GM12872 (cell line): ENCODE measurements around the gene FGGY.

ENCODE experiments used
- CTCF ChIP-seq: IDR thresholded peaks from 3 replicates; pipeline ENCODE4 v1.5.1; 2011; ENCODE audit warnings: low read depth, mild to moderate bottlenecking, low read length, moderate library complexity; ENCODE audit not compliant: insufficient read depth

FGGY gene

DNA sequence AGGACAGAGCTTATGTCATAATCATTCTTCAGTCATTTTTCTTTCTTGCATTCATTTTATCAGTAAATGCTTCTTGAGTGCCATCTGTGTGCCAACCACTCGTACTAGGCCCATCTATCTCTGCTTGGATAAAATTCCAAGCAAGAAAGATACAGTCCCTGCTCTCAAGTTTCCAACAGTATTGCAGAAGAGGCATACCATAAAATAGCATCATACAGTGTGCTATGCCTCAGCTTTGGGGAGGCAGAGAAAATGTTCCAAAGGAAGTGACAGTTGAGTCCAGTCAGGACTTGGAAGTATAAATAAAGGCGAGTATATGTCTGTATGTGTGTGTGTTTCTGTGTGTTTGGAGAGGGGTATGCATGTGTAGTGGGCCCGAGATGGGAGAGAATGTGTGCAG, 404.5 kb downstream of the FGGY start:
- TF ChIP-seq CTCF, result no peak

- no peak for TF ChIP-seq CTCF
These were observed 406.5 kb downstream of the FGGY start for GRCh38 chr1:59703226-59703917.

DNA sequence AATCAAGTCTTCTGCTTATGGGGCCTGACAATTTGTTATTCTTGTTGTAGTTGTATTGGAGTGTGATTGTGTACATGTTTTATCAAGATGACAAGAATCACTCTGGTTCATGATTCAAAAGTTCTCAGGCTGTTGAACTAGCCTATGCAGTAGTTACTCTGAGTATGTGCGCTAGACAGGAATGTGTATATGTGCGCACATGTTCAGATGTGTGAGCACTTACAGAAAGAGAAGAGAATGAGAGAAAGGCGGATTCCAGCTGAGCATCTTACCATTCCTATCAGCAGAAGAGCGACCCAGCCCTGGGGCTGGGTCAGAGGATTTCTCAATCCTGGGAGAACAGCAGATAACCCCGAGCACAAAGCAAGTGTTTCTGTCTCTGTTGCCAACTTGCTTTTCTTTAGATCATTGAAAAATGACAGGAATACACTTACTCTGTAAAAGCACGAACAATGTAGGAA, 407.1 kb downstream of the FGGY start:
- TF ChIP-seq CTCF, result no peak

- no peak for TF ChIP-seq CTCF
These were observed 407.8 kb downstream of the FGGY start for GRCh38 chr1:59704716-59705115.

DNA sequence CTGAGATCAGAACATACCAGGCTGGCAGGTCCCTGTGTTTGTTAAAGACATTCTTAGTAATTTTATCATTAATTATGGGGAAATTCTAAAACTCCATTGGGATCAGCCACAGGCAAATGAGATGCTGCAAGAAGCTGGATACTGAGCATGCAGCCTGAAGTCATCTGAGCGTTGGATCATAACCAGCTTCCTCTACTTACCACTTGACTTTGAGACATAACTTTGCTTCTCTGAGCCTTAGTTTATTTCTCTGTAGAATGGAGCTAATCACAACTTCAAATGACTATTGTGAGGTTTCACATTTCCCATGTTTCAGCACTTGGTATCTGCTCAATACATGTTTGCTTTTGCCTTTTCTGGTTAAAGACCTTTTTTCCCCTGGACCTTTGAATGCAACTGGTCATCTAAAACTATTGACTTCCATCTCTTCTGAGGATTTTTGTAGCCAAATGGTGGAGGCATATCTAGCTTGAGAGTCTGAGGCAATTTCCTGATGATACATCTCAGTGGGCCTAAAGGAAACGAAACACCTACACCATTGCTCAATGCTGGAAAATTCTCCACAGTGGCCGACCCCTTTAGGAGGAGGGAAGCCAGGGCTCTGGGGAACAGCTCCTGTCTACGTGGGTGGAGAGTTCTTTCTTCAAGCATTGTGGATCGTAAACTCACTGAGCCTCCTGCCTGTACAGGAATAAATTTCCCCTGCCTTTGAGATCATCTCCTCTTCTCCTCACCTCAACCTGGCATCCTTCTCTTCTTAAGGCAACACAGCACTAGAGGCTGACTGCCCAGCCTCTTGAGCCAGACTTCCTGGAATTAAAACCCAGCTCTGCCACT, 408.8 kb downstream of the FGGY start:
- no peak for TF ChIP-seq CTCF

DNA sequence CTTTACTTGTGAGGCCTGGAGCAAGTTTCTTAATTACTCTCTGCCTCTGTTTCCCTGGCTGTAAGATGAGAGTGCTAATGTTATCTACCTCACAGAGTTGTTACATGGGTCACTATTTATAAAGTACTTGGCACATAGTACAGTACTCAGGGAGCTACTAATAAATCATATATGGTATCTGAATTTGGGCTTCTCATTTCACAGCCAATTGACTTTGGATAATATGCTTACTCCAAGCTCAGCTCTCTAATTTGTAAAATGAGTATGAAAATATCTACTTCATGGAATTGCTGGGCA, 409.4 kb downstream of the FGGY start:
- TF ChIP-seq CTCF, result no peak

GRCh38 chr1:59707178-59707791, 410.4 kb downstream of the FGGY start:
- no peak for TF ChIP-seq CTCF
